Cardiac muscle cell (in vitro differentiated cells and primary cell): ENCODE measurements around the gene PPIC. TPM values are rescaled to one million over a fixed set of nuclear protein-coding genes. Genes with fewer than 3 reads are reported as not detected.

Source experiments
- DNase-seq, 2 donors: peaks; one replicate each; pipeline versions ENCODE4 v3.0.0 to v3.0.0-alpha.2; 2010 to 2017; ENCODE audit warnings: low read depth in 1 of 2, low spot score in 1 of 2
- H3K27ac ChIP-seq: fragments of 200-600 bp; sonication (generic); 2 replicates; pipeline ENCODE4 v1.5.1; 2016
- H3K27me3 ChIP-seq: fragments of 200-600 bp; sonication (generic); 2 replicates; pipeline ENCODE4 v1.6.0; 2016; ENCODE audit warnings: control low read depth
- H3K36me3 ChIP-seq: fragments of 200-600 bp; sonication (generic); 2 replicates; pipeline ENCODE4 v1.5.1; 2016; ENCODE audit warnings: control low read depth
- H3K4me1 ChIP-seq: fragments of 200-600 bp; sonication (generic); 2 replicates; pipeline ENCODE4 v1.8.1; 2017; ENCODE audit warnings: low read depth, mild to moderate bottlenecking, mixed run types
- H3K4me3 ChIP-seq: fragments of 200-600 bp; sonication (generic); 2 replicates; pipeline ENCODE4 v1.5.1; 2016; ENCODE audit warnings: mild to moderate bottlenecking
- H3K9me3 ChIP-seq: fragments of 200-600 bp; sonication (generic); 2 replicates; pipeline ENCODE4 v1.5.1; 2017; ENCODE audit warnings: low read depth, mild to moderate bottlenecking, control low read depth
- polyA plus RNA-seq: library from polyadenylated mRNA; unstranded; fragments of >200 nt; fragmentation: Nextera tagmentation; extraction: Ambion mirVana; gene quantifications from 2 replicates; pipeline ENCODE4 v1.2.1, GENCODE V29; 2016
- total RNA-seq: library from RNA; depleted of rRNA; stranded (reverse); fragments of >200 nt; gene quantifications from 2 replicates; pipeline ENCODE4 v1.2.3, GENCODE V29; 2016
- TF ChIP-seq, protein P1 (sequence below): IDR thresholded peaks from 2 replicates; pipeline ENCODE4 v1.5.1; 2012; ENCODE audit warnings: low read depth, mild to moderate bottlenecking, low read length

PPIC gene
- total and polyA plus RNA-seq, 2 experiments from 2014 or later, result 118 to 293 TPM

DNA sequence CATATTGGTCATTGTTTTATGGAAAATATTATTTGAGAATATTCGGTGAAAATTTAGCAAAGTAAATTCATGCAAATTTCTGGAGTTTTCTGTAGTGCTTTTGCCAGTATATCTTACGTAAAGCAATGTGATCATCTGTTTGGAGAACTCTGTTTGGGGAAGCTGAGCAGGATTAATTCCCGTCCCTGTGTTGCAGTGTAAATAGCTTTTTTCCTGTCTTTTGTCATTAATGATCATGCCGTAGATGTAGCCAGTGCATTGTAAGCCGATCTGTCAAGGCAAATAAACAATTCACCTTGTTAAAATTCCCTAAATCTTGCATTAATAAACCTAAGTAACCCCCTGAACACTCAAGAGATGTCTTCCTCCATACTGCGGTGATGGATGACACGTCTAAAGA, 39.2 kb downstream of the PPIC start:
- H3K36me3 ChIP-seq, result no peaks in the 10 kb centered on the region
- DNase-seq, result no peak
- H3K9me3 ChIP-seq, result no peaks in the 10 kb centered on the region
- H3K4me1 ChIP-seq, result no peaks in the 10 kb centered on the region
- H3K27me3 ChIP-seq, result no peaks in the 10 kb centered on the region
- H3K4me3 ChIP-seq, result no peak overlapping the region
- TF ChIP-seq, protein P1, sequence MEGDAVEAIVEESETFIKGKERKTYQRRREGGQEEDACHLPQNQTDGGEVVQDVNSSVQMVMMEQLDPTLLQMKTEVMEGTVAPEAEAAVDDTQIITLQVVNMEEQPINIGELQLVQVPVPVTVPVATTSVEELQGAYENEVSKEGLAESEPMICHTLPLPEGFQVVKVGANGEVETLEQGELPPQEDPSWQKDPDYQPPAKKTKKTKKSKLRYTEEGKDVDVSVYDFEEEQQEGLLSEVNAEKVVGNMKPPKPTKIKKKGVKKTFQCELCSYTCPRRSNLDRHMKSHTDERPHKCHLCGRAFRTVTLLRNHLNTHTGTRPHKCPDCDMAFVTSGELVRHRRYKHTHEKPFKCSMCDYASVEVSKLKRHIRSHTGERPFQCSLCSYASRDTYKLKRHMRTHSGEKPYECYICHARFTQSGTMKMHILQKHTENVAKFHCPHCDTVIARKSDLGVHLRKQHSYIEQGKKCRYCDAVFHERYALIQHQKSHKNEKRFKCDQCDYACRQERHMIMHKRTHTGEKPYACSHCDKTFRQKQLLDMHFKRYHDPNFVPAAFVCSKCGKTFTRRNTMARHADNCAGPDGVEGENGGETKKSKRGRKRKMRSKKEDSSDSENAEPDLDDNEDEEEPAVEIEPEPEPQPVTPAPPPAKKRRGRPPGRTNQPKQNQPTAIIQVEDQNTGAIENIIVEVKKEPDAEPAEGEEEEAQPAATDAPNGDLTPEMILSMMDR, result no peak
- H3K27ac ChIP-seq, result no peak overlapping the region

DNA sequence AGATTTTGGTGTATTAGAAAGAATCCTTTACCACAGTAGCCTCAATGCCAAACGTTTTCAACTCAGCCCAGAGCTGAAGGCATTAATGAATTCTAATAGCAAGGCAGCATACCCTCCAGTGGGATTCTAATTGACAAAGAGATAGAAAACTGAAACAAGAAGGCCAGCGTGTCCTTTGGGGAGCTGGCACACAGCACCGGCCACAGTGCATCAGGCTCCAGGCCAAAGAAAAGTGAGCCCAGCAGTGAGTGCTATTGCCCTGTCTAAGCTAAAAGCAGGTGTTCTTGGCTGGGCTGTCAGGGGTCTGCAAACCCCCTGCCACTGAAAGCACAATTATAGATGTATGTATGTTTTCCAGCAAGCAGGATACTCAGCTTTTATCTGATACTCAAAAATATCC, 40.4 kb downstream of the PPIC start:
- no peak for DNase-seq
- Histone ChIP-seq H3K36me3 (no peaks in the 10 kb centered on the region), H3K27ac (no peak overlapping the region), H3K4me1 (no peaks in the 10 kb centered on the region), H3K27me3 (no peaks in the 10 kb centered on the region), H3K9me3 (no peaks in the 10 kb centered on the region), H3K4me3 (no peak overlapping the region)
- TF ChIP-seq, protein P1, result no peak

DNA sequence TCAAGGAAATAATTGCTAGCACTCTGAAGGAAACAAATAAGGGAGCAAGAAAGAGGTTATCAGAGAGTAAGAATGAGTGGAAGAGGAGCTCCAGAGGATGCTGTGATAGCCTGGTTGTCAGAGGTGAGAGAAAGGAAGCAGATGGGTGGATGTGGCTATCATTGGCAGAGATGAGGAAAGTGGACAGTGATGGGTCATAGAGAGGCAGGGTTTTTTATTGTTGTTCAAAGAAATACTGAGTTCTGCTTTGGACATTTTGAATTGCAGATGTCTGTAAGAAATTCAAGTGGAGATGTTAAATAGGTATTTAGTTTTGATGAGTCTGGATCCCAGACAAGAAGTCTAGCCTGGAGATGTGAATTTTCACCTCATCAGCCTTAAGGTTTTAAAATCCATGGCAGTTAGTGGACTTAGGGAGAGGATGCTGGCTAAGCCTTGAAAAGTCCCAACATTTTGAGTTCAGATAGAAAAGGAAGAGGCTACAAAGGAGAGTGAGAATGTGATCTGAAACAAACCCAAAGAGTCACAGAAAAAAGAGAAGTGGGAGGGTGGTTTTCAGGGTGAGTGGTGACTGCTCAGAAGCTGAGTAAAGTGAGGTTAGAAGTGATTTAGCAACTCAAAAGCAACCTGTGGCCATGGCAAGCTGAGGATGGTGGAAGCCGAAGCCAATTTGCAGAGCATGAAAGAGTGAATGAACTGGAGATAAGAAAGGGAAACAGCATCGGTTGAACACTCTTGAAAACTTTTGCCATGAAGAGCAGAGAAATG, 50.4 kb downstream of the PPIC start:
- H3K9me3 ChIP-seq, result no peaks in the 10 kb centered on the region
- no peaks in the 10 kb centered on the region for H3K4me1 ChIP-seq
- H3K4me3 ChIP-seq, result no peak overlapping the region
- DNase-seq, result no peak
- H3K36me3 ChIP-seq, result no peaks in the 10 kb centered on the region
- TF ChIP-seq, protein P1, result no peak
- no peaks in the 10 kb centered on the region for H3K27me3 ChIP-seq
- no peak overlapping the region for H3K27ac ChIP-seq

DNA sequence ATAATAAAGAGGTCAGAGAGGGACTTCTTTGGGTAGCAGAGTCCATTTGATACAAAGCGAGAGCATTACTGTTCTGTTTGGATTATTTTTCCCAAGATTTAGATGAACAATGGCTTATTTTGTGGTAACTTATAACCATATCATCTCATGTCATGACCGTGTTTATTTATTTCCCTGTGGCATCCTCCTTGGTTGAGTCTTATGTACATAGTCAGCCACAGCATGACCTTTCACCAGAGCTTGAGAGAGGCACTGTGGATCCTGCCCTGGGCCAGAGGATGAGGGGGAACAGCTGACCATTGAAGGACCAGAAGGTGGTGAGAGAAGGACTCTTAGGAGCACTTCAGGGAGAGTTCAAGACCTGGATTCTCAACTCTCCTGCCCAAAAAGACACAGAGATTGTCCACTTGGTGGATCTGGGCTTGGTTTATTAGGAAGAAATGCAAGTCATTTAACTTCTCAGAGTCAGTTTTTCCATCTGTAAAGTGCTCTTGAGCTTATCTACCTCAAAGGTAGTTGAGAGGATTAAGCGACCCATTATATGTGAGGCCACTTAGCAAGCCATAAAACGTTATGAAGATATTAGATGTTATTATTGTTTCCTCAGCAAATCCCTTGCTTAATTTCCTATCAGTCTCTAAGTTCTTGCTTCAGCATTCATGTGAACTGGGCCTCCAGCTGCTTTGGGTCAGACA, 51.4 kb downstream of the PPIC start:
- Histone ChIP-seq H3K4me3 (no peak overlapping the region), H3K9me3 (no peaks in the 10 kb centered on the region), H3K27ac (no peak overlapping the region), H3K4me1 (no peaks in the 10 kb centered on the region), H3K36me3 (no peaks in the 10 kb centered on the region), H3K27me3 (no peaks in the 10 kb centered on the region)
- TF ChIP-seq, protein P1, result no peak
- DNase-seq, result no peak

DNA sequence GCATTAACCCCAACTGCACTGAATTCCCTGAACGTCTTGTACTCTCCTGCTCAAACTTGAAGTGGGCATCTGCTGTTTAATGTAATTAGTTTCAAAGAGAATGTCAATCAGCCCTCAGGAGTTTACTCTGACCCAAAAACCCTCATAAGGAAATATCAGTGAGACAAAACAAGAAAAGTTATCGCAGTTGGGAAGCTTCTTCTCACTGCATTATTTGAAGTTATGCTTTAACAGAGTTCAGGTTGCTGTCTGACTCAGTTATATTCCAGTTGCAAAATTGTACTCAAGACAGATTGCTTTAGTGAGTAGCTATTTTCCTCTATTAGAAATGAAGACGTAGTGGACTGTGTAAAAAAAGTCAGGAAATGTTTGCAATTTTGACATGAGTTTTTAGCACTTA, 52.1 kb downstream of the PPIC start:
- Histone ChIP-seq H3K36me3 (no peaks in the 10 kb centered on the region), H3K4me1 (no peaks in the 10 kb centered on the region), H3K27ac (no peak overlapping the region), H3K27me3 (no peaks in the 10 kb centered on the region), H3K4me3 (no peak overlapping the region), H3K9me3 (no peaks in the 10 kb centered on the region)
- DNase-seq, result no peak
- TF ChIP-seq, protein P1, result no peak
